ENCODE measurements around the gene SCOC. TPM values are rescaled to one million over a fixed set of nuclear protein-coding genes. Genes with fewer than 3 reads are reported as not detected.

The SCOC gene
- total and polyA plus RNA-seq, 2 of the 13 experiments (the other 11 are each of a cell fraction or from before 2014, with no cell fraction given): 43.8 to 65.2 TPM

- TF ChIP-seq REL (CRISPR knock-in tag; conservative IDR thresholded peaks at IDR 0.05) (no peak), ZNF530 (CRISPR knock-in tag; IDR thresholded peaks at IDR 0.05; ENCODE audit: low read depth) (no peak), SMAD3 (CRISPR knock-in tag; IDR thresholded peaks at IDR 0.05) (no peak), ISX (CRISPR knock-in tag; conservative IDR thresholded peaks at IDR 0.05) (0 out of 2 replicates have a peak, but pooled peaks have one; percentile 70), ATF4 (CRISPR knock-in tag; IDR thresholded peaks at IDR 0.05) (peak; percentile 47 to 99; a peak in 3 of 4 replicates), ZNF766 (CRISPR knock-in tag; IDR thresholded peaks at IDR 0.05; ENCODE audit: borderline replicate concordance) (no peak), ZNF446 (CRISPR knock-in tag; IDR thresholded peaks at IDR 0.05) (no peak), ZNF841 (CRISPR knock-in tag; IDR thresholded peaks at IDR 0.05; ENCODE audit: borderline replicate concordance) (no peak)
These were observed 54.5 kb downstream of the SCOC start (continued) for GRCh38 chr4:140427919-140428471.

Other genes with a start within 250 kb of the SCOC start
- 0.13 TPM in 1 of 2 replicates, not detected in the other for gene MAML3, start 219.5 kb upstream of the SCOC start, total RNA-seq (2016; rRNA removed; fragmentation: Illumina TruSeq; extraction: Trizol)
- gene MAML3, start 219.5 kb upstream of the SCOC start, polyA plus RNA-seq (2011; rRNA removed): 0.04 and 0.05 TPM in 2 replicates
- 10.0 and 17.0 TPM in 2 replicates for gene CLGN, start 54.0 kb downstream of the SCOC start, total RNA-seq (2016; rRNA removed; fragmentation: Illumina TruSeq; extraction: Trizol)
- gene CLGN, start 54.0 kb downstream of the SCOC start, polyA plus RNA-seq (2011; rRNA removed): 7.2 and 7.3 TPM in 2 replicates
- not detected in 2 replicates for gene MGAT4D, start 124.6 kb downstream of the SCOC start, total RNA-seq (2016; rRNA removed; fragmentation: Illumina TruSeq; extraction: Trizol)
- gene MGAT4D, start 124.6 kb downstream of the SCOC start, polyA plus RNA-seq (2011; rRNA removed): not detected in 2 replicates
- 25.4 and 38.1 TPM in 2 replicates for gene ELMOD2, start 150.5 kb downstream of the SCOC start, total RNA-seq (2016; rRNA removed; fragmentation: Illumina TruSeq; extraction: Trizol)
- 10.2 and 10.9 TPM in 2 replicates for gene ELMOD2, start 150.5 kb downstream of the SCOC start, polyA plus RNA-seq (2011; rRNA removed)
- 0.11 TPM in 1 of 2 replicates, not detected in the other for gene UCP1, start 195.3 kb downstream of the SCOC start, total RNA-seq (2016; rRNA removed; fragmentation: Illumina TruSeq; extraction: Trizol)
- 0.04 and 0.11 TPM in 2 replicates for gene UCP1, start 195.3 kb downstream of the SCOC start, polyA plus RNA-seq (2011; rRNA removed)